ENCODE data around the gene TBCEL. TPM values are rescaled to one million over a fixed set of nuclear protein-coding genes. Genes with fewer than 3 reads are reported as not detected.

The TBCEL gene
- total and polyA plus RNA-seq, 4 donors, result 6.7 to 41.3 (median 17.4) TPM

GRCh38 chr11:120996973-120997372, 26.9 kb upstream of the TBCEL start:
- DNase-seq (ENCODE audit: low spot score), result no peak
- H3K4me3 ChIP-seq (ENCODE audit: low read depth in 1 of 3, low read length in 3 of 3), result no peak overlapping the region
- no peak overlapping the region for H3K27ac ChIP-seq (ENCODE audit: low read depth in 1 of 2, low read length in 2 of 2)
- H3K27me3 ChIP-seq (ENCODE audit: control insufficient read depth in 4 of 4, insufficient read depth in 4 of 4, low read length in 3 of 4), result no peaks in the 10 kb centered on the region
- WGBS, result 90% methylated on average over 5 of the region's 5 CpGs
- TF ChIP-seq RXRA (IDR thresholded peaks at IDR 0.05) (no peak), FOXA1 (IDR thresholded peaks at IDR 0.05) (no peak), CTCF (IDR thresholded peaks at IDR 0.05; ENCODE audit: low read depth, low read length, missing input control) (no peak), SP1 (IDR thresholded peaks at IDR 0.05) (no peak), HNF4A (conservative IDR thresholded peaks at IDR 0.05) (no peak)
- TF ChIP-seq, protein P1, sequence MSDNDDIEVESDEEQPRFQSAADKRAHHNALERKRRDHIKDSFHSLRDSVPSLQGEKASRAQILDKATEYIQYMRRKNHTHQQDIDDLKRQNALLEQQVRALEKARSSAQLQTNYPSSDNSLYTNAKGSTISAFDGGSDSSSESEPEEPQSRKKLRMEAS (IDR thresholded peaks at IDR 0.05), result no peak
- H3K4me1 ChIP-seq (ENCODE audit: control insufficient read depth in 4 of 4, insufficient read depth in 4 of 4, low read length in 3 of 4), result no peaks in the 10 kb centered on the region
- no peaks in the 10 kb centered on the region for H3K9me3 ChIP-seq (ENCODE audit: control insufficient read depth in 4 of 4, low read length in 3 of 4)
- no peak overlapping the region for H3K9ac ChIP-seq (ENCODE audit: low read depth in 1 of 2, low read length in 2 of 2)
- H3K36me3 ChIP-seq (ENCODE audit: control insufficient read depth in 4 of 4, insufficient read depth in 3 of 4, low read depth in 1 of 4, low read length in 3 of 4), result no peaks in the 10 kb centered on the region

- no peak for DNase-seq (ENCODE audit: low spot score)
- WGBS, result 91% methylated on average over 1 of the region's 1 CpG
- no peaks in the 10 kb centered on the region for H3K36me3 ChIP-seq (ENCODE audit: control insufficient read depth in 4 of 4, insufficient read depth in 3 of 4, low read depth in 1 of 4, low read length in 3 of 4)
Observed at GRCh38 chr11:120998581-120998980, 25.3 kb upstream of the TBCEL start.

More at GRCh38 chr11:120998581-120998980, 25.3 kb upstream of the TBCEL start:
- Histone ChIP-seq H3K4me3 (ENCODE audit: low read depth in 1 of 3, low read length in 3 of 3) (no peak overlapping the region), H3K4me1 (ENCODE audit: control insufficient read depth in 4 of 4, insufficient read depth in 4 of 4, low read length in 3 of 4) (no peaks in the 10 kb centered on the region), H3K27ac (ENCODE audit: low read depth in 1 of 2, low read length in 2 of 2) (no peak overlapping the region), H3K9ac (ENCODE audit: low read depth in 1 of 2, low read length in 2 of 2) (no peak overlapping the region), H3K9me3 (ENCODE audit: control insufficient read depth in 4 of 4, low read length in 3 of 4) (no peaks in the 10 kb centered on the region), H3K27me3 (ENCODE audit: control insufficient read depth in 4 of 4, insufficient read depth in 4 of 4, low read length in 3 of 4) (no peaks in the 10 kb centered on the region)
- TF ChIP-seq NR2F2 (IDR thresholded peaks at IDR 0.05) (no peak), JUND (IDR thresholded peaks at IDR 0.05) (no peak), ATF3 (IDR thresholded peaks at IDR 0.05) (no peak), SP1 (IDR thresholded peaks at IDR 0.05) (no peak), CTCF (IDR thresholded peaks at IDR 0.05; ENCODE audit: low read depth, low read length, missing input control) (no peak), TAF1 (conservative IDR thresholded peaks at IDR 0.05) (no peak), EGR1 (IDR thresholded peaks at IDR 0.05; ENCODE audit: low read depth in 2 of 2) (no peak), HNF4G (IDR thresholded peaks at IDR 0.05) (no peak), FOXA2 (IDR thresholded peaks at IDR 0.05) (no peak), HNF4A (conservative IDR thresholded peaks at IDR 0.05) (no peak), ZBTB33 (IDR thresholded peaks at IDR 0.05) (no peak)
- TF ChIP-seq, protein P1 (IDR thresholded peaks at IDR 0.05), result no peak

All from liver (tissue), 9 donors.